DMS114 treated with DMSO at 0.1 percent for 48 hours (cell line): ENCODE data around the gene TMEFF2.

Source experiments
- DNase-seq: peaks from one replicate; lab custom pipeline; 2025; ENCODE audit not compliant: unreplicated experiment; lab: John Stamatoyannopoulos, UW

Gene TMEFF2

GRCh38 chr2:191977754-191978153, 217.0 kb downstream of the TMEFF2 start:
- no peak for DNase-seq

- DNase-seq: no peak
Measured at GRCh38 chr2:191976436-191976835, 218.3 kb downstream of the TMEFF2 start.

GRCh38 chr2:191974676-191975075, 220.1 kb downstream of the TMEFF2 start:
- no peak for DNase-seq

GRCh38 chr2:191970867-191971266, 223.9 kb downstream of the TMEFF2 start:
- DNase-seq: no peak

- DNase-seq: no peak
Measured at GRCh38 chr2:191968120-191968519, 226.6 kb downstream of the TMEFF2 start.

GRCh38 chr2:191965733-191966132, 229.0 kb downstream of the TMEFF2 start:
- no peak for DNase-seq

- DNase-seq: no peak
Measured at GRCh38 chr2:191961556-191961955, 233.2 kb downstream of the TMEFF2 start.

- no peak for DNase-seq
Measured at GRCh38 chr2:191959209-191959608, 235.5 kb downstream of the TMEFF2 start.

GRCh38 chr2:191957996-191958860, 236.5 kb downstream of the TMEFF2 start:
- no peak for DNase-seq

GRCh38 chr2:191954451-191954850, 240.3 kb downstream of the TMEFF2 start:
- DNase-seq: no peak

- DNase-seq: no peak
Measured at GRCh38 chr2:191952515-191953270, 242.0 kb downstream of the TMEFF2 start.

GRCh38 chr2:191951832-191952231, 242.9 kb downstream of the TMEFF2 start:
- DNase-seq: no peak

GRCh38 chr2:191951376-191951775, 243.4 kb downstream of the TMEFF2 start:
- DNase-seq: no peak

- no peak for DNase-seq
Measured at GRCh38 chr2:191950132-191950874, 244.4 kb downstream of the TMEFF2 start.

- no peak for DNase-seq
Measured at GRCh38 chr2:191947235-191947634, 247.5 kb downstream of the TMEFF2 start.

GRCh38 chr2:191946471-191947182, 248.1 kb downstream of the TMEFF2 start:
- no peak for DNase-seq

GRCh38 chr2:191945623-191946022, 249.1 kb downstream of the TMEFF2 start:
- DNase-seq: no peak

GRCh38 chr2:191942739-191943103, 252.0 kb downstream of the TMEFF2 start:
- DNase-seq: no peak

- no peak for DNase-seq
Measured at GRCh38 chr2:191942090-191942738, 252.5 kb downstream of the TMEFF2 start.

- DNase-seq: no peak
Measured at GRCh38 chr2:191941376-191941929, 253.3 kb downstream of the TMEFF2 start.
